ENCODE measurements around the gene MCOLN2. TPM values are rescaled to one million over a fixed set of nuclear protein-coding genes. Genes with fewer than 3 reads are reported as not detected.

MCOLN2 gene
- total and polyA plus RNA-seq, 2 of the 8 experiments (the other 6 are each of a cell fraction or from before 2014, with no cell fraction given): 1.7 to 6.1 TPM

DNA sequence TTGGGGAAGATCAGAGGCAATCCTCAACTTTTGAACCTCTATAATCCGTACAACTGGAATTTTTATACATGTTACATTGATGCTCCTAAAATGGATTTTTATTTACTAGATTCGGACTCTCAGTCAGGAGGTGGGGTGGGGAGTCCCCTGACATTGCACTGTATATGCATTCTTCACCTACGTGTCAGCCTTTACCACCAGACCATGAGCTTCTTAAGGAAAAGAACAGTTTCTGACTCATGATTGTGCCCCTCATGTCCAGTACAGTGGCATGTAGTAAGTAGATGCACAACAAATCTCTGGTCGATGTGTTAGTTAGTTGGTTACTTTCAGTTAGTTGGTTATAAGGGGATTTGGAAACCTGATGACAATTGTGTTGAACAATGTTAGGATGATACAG, 119.3 kb downstream of the MCOLN2 start:
- Histone ChIP-seq H3K23me2 (ENCODE audit: low read depth, low read length) (no peaks in the 10 kb centered on the region), H3K56ac (replicated peaks; ENCODE audit: insufficient read length, low read depth, low read length) (no peak overlapping the region), H2AK5ac (ENCODE audit: low read depth, low read length) (no peak overlapping the region), H3K4me2 (ENCODE audit: insufficient read depth in 1 of 2, low read depth in 2 of 2, low read length in 2 of 2) (no peak overlapping the region), H3K23ac (ENCODE audit: insufficient read length) (no peak overlapping the region), H2BK15ac (ENCODE audit: low read length) (no peak overlapping the region), H3K4ac (replicated peaks; ENCODE audit: insufficient read length, low read depth, low read length) (no peak overlapping the region), H4K91ac (replicated peaks; ENCODE audit: insufficient read length, low read length) (no peak overlapping the region), H3K9ac (replicated peaks in 1 of 4; ENCODE audit: extremely low read depth in 1 of 4, low read depth in 3 of 4, low read length in 3 of 4) (no peak overlapping the region), H3K9me3 (ENCODE audit: insufficient read depth in 2 of 2, low read depth in 1 of 2, low read length in 1 of 2) (peaks cover 0 to 4% of the 10 kb centered on the region in 2 experiments; a peak in 1 of 4 replicates), H4K5ac (ENCODE audit: insufficient read length, low read depth, low read length) (no peak overlapping the region), H3K27me3 (replicated peaks in 1 of 4; ENCODE audit: control insufficient read depth in 3 of 4, extremely low read depth in 1 of 4, insufficient read depth in 3 of 4, low read length in 3 of 4) (no peaks in the 10 kb centered on the region), H3K27ac (ENCODE audit: low read depth, low read length) (no peak overlapping the region), H2BK5ac (ENCODE audit: low read depth, low read length) (no peak overlapping the region), H3K4me1 (replicated peaks in 1 of 4; ENCODE audit: control insufficient read depth in 3 of 4, insufficient read depth in 4 of 4, low read length in 3 of 4) (no peaks in the 10 kb centered on the region), H3K36me3 (ENCODE audit: control insufficient read depth in 2 of 4, insufficient read depth in 4 of 4, low read length in 3 of 4) (peaks cover 0 to 3% (median 0%) of the 10 kb centered on the region in 4 experiments; a peak in 1 of 8 replicates), H2BK120ac (replicated peaks; ENCODE audit: low read depth, low read length) (no peak overlapping the region), H3K79me1 (ENCODE audit: low read depth, low read length) (peaks cover 8% of the 10 kb centered on the region; the same call in 1 of the 2 replicates), H3K79me2 (ENCODE audit: control insufficient read depth in 1 of 2, insufficient read depth in 2 of 2, low read length in 2 of 2) (peaks cover 0 to 19% of the 10 kb centered on the region in 2 experiments; a peak in 2 of 4 replicates), H2AFZ (ENCODE audit: low read length) (no peak overlapping the region), H4K20me1 (replicated peaks in 1 of 2; ENCODE audit: control insufficient read depth in 1 of 2, insufficient read depth in 2 of 2, low read length in 2 of 2) (no peaks in the 10 kb centered on the region), H2BK12ac (ENCODE audit: low read depth, low read length) (no peak overlapping the region), H2BK20ac (ENCODE audit: low read length) (no peak overlapping the region), H3K14ac (ENCODE audit: insufficient read length) (no peak overlapping the region), H3K18ac (ENCODE audit: extremely low read depth, low read length) (no peak overlapping the region), H4K8ac (ENCODE audit: extremely low read depth, insufficient read depth, low read length) (no peak overlapping the region), H3K4me3 (ENCODE audit: extremely low read depth in 1 of 4, insufficient read depth in 2 of 4, low read depth in 3 of 4, low read length in 4 of 4) (no peak overlapping the region)
- no peak for TF ChIP-seq TAF7 (optimal IDR thresholded peaks at IDR 0.05; ENCODE audit: borderline replicate concordance, low read depth, low read length)
- TF ChIP-seq NRF1 (IDR thresholded peaks at IDR 0.05; ENCODE audit: low read depth, low read length): no peak
- no peak for TF ChIP-seq EP300 (IDR thresholded peaks at IDR 0.05; ENCODE audit: borderline replicate concordance in 1 of 2, low read depth in 2 of 2, low read length in 2 of 2)
- WGBS, 2 experiments (ENCODE audit: extremely low coverage in 1 of 2, insufficient coverage in 1 of 2, insufficient read length in 1 of 2, insufficient replicate concordance in 2 of 2, low coverage in 1 of 2, low lambda C conversion rate in 2 of 2, missing lambda C conversion rate in 1 of 2): 89% methylated on average over 4 of the region's 4 CpGs; no CpG with 5 or more reads in 1 of the 2 experiments
- POLR2A ChIA-PET (ENCODE audit: partially characterized antibody): no interaction called here
- FAIRE-seq (no peak), DNase-seq (ENCODE audit: low read depth in 1 of 2, low spot score in 2 of 2) (no peak)
- CTCF ChIA-PET (ENCODE audit: partially characterized antibody): interaction anchor here (0.6 kb wide), 1 partner anchor 60 kb away, joined by 3 read pairs; no protein-coding TSS in a partner anchor

All from H1 (cell line).